Measurements from ENCODE around the gene PSRC1. TPM values are rescaled to one million over a fixed set of nuclear protein-coding genes. Genes with fewer than 3 reads are reported as not detected.
A peak's percentile ranks its signal among the peaks of the same experiment; 100 is the strongest.
"Not testable (repeated sequence)": the region's sequence is repeated elsewhere in the genome, so short reads cannot be mapped to it uniquely, and the experiment has no call there.

Gene PSRC1
- total RNA-seq, 4 donors from 2014 or later: 1.9 to 6.8 (median 3.7) TPM

GRCh38 chr1:109290137-109290536 is 7.2 kb upstream of the PSRC1 start:
- 92% methylated on average over 1 of the region's 1 CpG for WGBS
- Histone ChIP-seq H3K36me3 (no peaks in the 10 kb centered on the region), H3K27me3 (no peaks in the 10 kb centered on the region), H3K27ac (no peak overlapping the region), H3K9me3 (no peaks in the 10 kb centered on the region), H3K4me1 (no peaks in the 10 kb centered on the region), H3K4me3 (no peak overlapping the region)
- no peak for DNase-seq (ENCODE audit: low spot score in 2 of 2)
- TF ChIP-seq POLR2A (IDR thresholded peaks at IDR 0.05) (no peak), POLR2AphosphoS5 (IDR thresholded peaks at IDR 0.05) (no peak), CTCF (IDR thresholded peaks at IDR 0.05) (no peak), EP300 (IDR thresholded peaks at IDR 0.05) (no peak)

GRCh38 chr1:109286762-109287161 is 3.8 kb upstream of the PSRC1 start:
- peaks cover 20% of the 10 kb centered on the region for H3K4me1 ChIP-seq
- WGBS: 89% methylated on average over 5 of the region's 5 CpGs

DNA sequence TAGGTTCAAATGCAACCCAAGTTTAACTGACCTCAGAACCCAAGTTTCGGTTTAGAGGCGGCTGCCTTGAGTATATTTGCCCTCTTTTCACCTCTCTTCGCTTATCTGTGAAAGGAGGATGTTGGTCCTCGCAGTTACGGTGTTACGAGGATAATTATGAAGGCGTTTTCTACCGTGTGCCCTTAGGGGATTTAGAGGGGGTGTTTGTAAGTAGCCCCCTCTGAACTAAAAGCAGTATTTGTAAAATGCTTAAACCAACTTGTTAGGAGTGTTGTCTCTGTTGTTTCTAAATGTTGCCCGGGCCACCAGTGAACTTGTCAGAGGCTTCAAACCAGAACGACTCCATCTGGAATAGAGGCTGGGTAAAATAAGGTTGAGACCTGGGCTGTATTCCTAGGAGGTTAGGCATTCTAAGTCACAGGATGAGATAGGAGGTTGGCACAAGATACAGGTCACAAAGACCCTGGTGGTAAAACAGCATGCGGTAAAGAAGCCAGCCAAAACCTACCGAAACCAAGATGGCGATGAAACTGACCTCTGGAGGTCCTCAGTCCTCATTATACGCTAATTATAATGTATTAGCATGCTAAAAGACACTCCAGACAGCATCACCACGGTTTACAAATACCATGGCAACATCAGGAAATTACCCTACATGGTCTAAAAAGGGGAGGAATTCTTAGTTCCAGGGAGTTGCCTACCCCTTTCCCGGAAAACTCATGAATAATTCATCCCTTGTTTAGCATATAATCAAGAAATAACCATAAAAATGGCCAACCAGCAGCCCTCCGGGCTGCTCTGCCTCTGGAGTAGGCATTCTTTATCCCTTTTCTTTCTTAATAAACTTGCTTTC is 1.0 kb upstream of the PSRC1 start:
- H3K9me3 ChIP-seq: no peaks in the 10 kb centered on the region
- no peaks in the 10 kb centered on the region for H3K27me3 ChIP-seq
- H3K4me1 ChIP-seq: peaks cover 24% of the 10 kb centered on the region
- TF ChIP-seq POLR2A (IDR thresholded peaks at IDR 0.05) (no peak), EP300 (IDR thresholded peaks at IDR 0.05) (no peak), POLR2AphosphoS5 (IDR thresholded peaks at IDR 0.05) (no peak), CTCF (IDR thresholded peaks at IDR 0.05) (no peak)
- 47% methylated on average over 17 of the region's 17 CpGs for WGBS
- no peak for DNase-seq (ENCODE audit: low spot score in 2 of 2)
- peaks cover 3% of the 10 kb centered on the region for H3K36me3 ChIP-seq
- H3K4me3 ChIP-seq: peak overlapping the region; percentile 60
- peak overlapping the region; percentile 74 for H3K27ac ChIP-seq

More at GRCh38 chr1:109286762-109287161, 3.8 kb upstream of the PSRC1 start:
- not testable (repeated sequence) for H3K36me3 ChIP-seq; H3K4me3 ChIP-seq; H3K27ac ChIP-seq; H3K27me3 ChIP-seq; DNase-seq (ENCODE audit: low spot score in 2 of 2); H3K9me3 ChIP-seq

DNA sequence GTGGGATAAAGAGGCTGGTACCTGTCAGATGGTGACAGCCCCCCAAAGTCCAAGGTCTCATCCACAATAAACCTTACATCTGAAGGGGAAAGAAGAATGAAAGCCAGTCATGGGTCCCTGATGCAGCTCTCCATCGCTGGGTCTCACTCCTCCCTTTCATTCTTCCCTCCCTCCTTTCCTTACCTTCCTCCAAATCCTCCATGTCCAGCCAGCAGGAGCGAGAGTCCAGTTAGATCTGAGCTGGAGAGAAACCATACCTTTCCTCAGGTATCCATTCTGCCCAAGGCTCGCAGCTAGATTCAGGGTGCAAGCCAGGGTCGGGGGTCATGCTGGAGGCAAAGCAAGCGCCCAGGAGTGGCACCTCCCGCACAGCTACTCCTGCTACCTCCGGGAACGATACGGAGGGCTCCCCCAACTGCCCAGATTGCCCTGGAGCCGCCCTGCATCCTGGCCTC is 421 bp downstream of the PSRC1 start:
- H3K36me3 ChIP-seq: peaks cover 3% of the 10 kb centered on the region
- DNase-seq (ENCODE audit: low spot score in 2 of 2): no peak
- 8% methylated on average over 10 of the region's 10 CpGs for WGBS
- TF ChIP-seq CTCF (IDR thresholded peaks at IDR 0.05): no peak
- TF ChIP-seq EP300 (IDR thresholded peaks at IDR 0.05): no peak
- no peak for TF ChIP-seq POLR2A (IDR thresholded peaks at IDR 0.05)
- no peak for TF ChIP-seq POLR2AphosphoS5 (IDR thresholded peaks at IDR 0.05)
- peaks cover 28% of the 10 kb centered on the region for H3K4me1 ChIP-seq
- no peaks in the 10 kb centered on the region for H3K9me3 ChIP-seq
- no peaks in the 10 kb centered on the region for H3K27me3 ChIP-seq
- no peak overlapping the region for H3K27ac ChIP-seq
- H3K4me3 ChIP-seq: peak overlapping the region; percentile 60

- DNase-seq (ENCODE audit: low spot score in 2 of 2): no peak
- Histone ChIP-seq H3K27me3 (no peaks in the 10 kb centered on the region), H3K9me3 (no peaks in the 10 kb centered on the region), H3K36me3 (peaks cover 3% of the 10 kb centered on the region), H3K27ac (no peak overlapping the region), H3K4me3 (peak overlapping the region; percentile 60), H3K4me1 (peaks cover 35% of the 10 kb centered on the region)
- TF ChIP-seq CTCF (IDR thresholded peaks at IDR 0.05): no peak
- WGBS: 73% methylated on average over 24 of the region's 28 CpGs
These were observed 1.1 kb downstream of the PSRC1 start for GRCh38 chr1:109281680-109282496.
